PFSK-1 (cell line): ENCODE data around the gene PRSS50. TPM values are rescaled to one million over a fixed set of nuclear protein-coding genes. Genes with fewer than 3 reads are reported as not detected.

ENCODE experiments used
- FOXP2 ChIP-seq: optimal IDR thresholded peaks from 2 replicates; pipeline ENCODE3; 2011; ENCODE audit warnings: borderline replicate concordance, control low read depth, inconsistent platforms; ENCODE audit not compliant: insufficient read depth; ENCODE audit errors: extremely low read length, extremely low read depth
- POLR2AphosphoS5 ChIP-seq: IDR thresholded peaks from 2 replicates; pipeline ENCODE4 v1.6.1; 2012; ENCODE audit warnings: low read depth, mild to moderate bottlenecking, control low read depth, low read length, moderate library complexity
- REST ChIP-seq, 2 experiments: IDR thresholded peaks; 2 replicates each; pipeline versions ENCODE4 v1.6.1 to v1.8.0; 2011 to 2012; ENCODE audit warnings: low read depth in 2 of 2, low read length in 2 of 2, control low read depth in 1 of 2, inconsistent platforms in 1 of 2, mild to moderate bottlenecking in 1 of 2, moderate library complexity in 1 of 2; ENCODE audit not compliant: insufficient read depth in 1 of 2
- SIN3A ChIP-seq: IDR thresholded peaks from 2 replicates; pipeline ENCODE4 v1.6.1; 2012; ENCODE audit warnings: mild to moderate bottlenecking, low read length, moderate library complexity, borderline replicate concordance; ENCODE audit not compliant: insufficient read depth
- TAF1 ChIP-seq: IDR thresholded peaks from 2 replicates; pipeline ENCODE4 v1.6.1; 2012; ENCODE audit warnings: low read length, control low read depth, borderline replicate concordance; ENCODE audit not compliant: insufficient read depth
- polyA plus RNA-seq: library from polyadenylated mRNA; unstranded; fragments of >200 nt; gene quantifications from one replicate; pipeline ENCODE4 v1.2.1, GENCODE V29; 2012; ENCODE audit warnings: low read depth, missing spikeins; ENCODE audit not compliant: insufficient read length

PRSS50 gene, protein sequence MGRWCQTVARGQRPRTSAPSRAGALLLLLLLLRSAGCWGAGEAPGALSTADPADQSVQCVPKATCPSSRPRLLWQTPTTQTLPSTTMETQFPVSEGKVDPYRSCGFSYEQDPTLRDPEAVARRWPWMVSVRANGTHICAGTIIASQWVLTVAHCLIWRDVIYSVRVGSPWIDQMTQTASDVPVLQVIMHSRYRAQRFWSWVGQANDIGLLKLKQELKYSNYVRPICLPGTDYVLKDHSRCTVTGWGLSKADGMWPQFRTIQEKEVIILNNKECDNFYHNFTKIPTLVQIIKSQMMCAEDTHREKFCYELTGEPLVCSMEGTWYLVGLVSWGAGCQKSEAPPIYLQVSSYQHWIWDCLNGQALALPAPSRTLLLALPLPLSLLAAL
- not detected for polyA plus RNA-seq

DNA sequence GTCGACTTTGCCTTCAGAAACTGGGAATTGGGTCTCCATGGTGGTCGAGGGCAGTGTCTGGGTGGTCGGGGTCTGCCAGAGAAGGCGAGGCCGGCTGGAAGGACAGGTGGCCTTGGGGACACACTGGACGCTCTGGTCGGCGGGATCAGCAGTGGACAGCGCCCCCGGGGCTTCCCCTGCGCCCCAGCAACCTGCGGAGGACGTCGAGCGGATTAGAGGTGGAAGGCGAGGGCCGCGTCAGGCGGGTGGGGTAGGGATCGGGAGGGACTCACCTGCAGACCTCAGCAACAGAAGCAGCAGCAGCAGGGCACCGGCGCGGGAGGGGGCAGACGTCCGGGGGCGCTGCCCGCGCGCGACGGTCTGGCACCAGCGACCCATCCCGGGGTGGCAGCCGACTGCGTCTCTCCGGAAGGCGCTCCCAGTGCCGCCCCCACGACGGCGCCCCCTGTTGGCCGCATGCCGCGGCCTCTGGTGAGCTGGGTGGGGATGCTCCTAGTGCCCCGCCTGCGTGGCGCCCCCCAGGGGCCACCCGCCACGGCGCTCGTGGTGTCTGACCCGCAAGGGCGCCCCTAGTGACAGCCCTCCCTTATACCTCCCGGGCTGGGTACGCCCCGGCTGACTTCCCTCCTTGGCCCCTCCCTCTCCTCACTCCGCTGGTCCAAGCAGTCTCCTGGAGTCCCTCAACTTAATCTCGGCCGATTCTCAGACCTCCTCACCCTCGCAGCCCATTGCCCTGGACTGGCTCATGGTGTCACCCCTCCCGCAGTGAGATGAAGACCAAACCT is at the start of gene PRSS50:
Gene PRSS50, minus strand, starts transcription at position 423 of the 785 bp plus-strand sequence. Its CDS starts 45 bp downstream, at position 378.
- no peak for TF ChIP-seq REST (IDR thresholded peaks at IDR 0.05; ENCODE audit: insufficient read depth in 1 of 2, low read depth in 2 of 2, low read length in 2 of 2)
- no peak for TF ChIP-seq TAF1
- TF ChIP-seq SIN3A = no peak
- no peak for TF ChIP-seq POLR2AphosphoS5
- TF ChIP-seq FOXP2 = no peak

DNA sequence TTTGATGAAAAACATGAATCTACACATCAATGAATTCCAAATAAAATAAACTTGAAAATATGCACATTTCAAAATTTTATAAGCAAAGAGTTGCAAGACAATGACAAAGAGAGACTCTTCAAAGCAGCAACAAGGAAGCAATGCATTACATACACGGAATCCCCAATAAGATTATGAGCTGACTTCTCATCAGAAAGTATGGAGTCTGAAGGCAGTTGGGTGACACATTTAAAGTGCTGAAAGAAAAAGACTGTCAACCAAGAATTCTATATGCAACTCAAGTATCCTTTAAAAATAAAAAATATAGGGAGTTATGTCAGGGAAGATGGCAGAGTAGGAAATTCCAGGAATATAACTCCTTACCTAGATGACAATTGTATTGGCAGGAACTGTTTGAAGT is 46.5 kb upstream of the PRSS50 start:
- TF ChIP-seq TAF1 = no peak
- TF ChIP-seq SIN3A = no peak
- TF ChIP-seq REST (IDR thresholded peaks at IDR 0.05; ENCODE audit: insufficient read depth in 1 of 2, low read depth in 2 of 2, low read length in 2 of 2) = no peak
- no peak for TF ChIP-seq POLR2AphosphoS5
- no peak for TF ChIP-seq FOXP2

DNA sequence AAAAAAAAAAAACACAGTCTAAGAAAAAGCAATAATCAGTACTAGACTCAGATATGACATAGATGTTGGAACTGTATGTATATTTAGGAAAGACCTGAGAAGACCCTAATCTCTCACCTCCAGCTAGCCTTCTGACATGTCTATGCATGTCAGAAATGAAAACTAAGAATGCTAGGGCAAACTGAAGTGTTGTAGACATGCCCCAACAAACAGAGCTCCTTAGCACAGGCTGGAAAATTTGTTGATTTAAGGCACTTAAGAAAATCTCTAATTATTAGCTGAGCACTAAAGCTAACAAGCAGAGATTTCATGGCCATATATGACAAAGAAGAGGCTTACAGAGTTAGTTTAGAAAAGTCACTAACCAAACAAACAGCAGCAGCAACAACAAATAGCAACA is 45.5 kb upstream of the PRSS50 start:
- TF ChIP-seq POLR2AphosphoS5 (no peak), SIN3A (no peak), REST (IDR thresholded peaks at IDR 0.05; ENCODE audit: insufficient read depth in 1 of 2, low read depth in 2 of 2, low read length in 2 of 2) (no peak), TAF1 (no peak), FOXP2 (no peak)

- TF ChIP-seq REST (IDR thresholded peaks at IDR 0.05; ENCODE audit: insufficient read depth in 1 of 2, low read depth in 2 of 2, low read length in 2 of 2) = no peak
- TF ChIP-seq SIN3A = no peak
- no peak for TF ChIP-seq TAF1
- TF ChIP-seq POLR2AphosphoS5 = no peak
- no peak for TF ChIP-seq FOXP2
Observed at GRCh38 chr3:46759239-46760167, 41.8 kb upstream of the PRSS50 start.
